Measurements from ENCODE around the gene DENND6B. TPM values are rescaled to one million over a fixed set of nuclear protein-coding genes. Genes with fewer than 3 reads are reported as not detected.

The DENND6B gene
- polyA plus RNA-seq, 1 donor: 5.2 TPM

GRCh38 chr22:50272044-50272802 is 54.6 kb downstream of the DENND6B start:
- DNase-seq (ENCODE audit: low read depth): no peak

- no peak for DNase-seq (ENCODE audit: low read depth)
These were observed 55.3 kb downstream of the DENND6B start for GRCh38 chr22:50271519-50271970.

GRCh38 chr22:50270666-50271394 is 56.0 kb downstream of the DENND6B start:
- DNase-seq (ENCODE audit: low read depth): no peak

- no peak for DNase-seq (ENCODE audit: low read depth)
These were observed 56.7 kb downstream of the DENND6B start, which contains the start of gene MAPK11 for GRCh38 chr22:50269970-50270665. TSS of gene MAPK11 (minus strand) at chr22:50270380. CDS start at chr22:50270292, 88 bp downstream.

GRCh38 chr22:50269573-50269969 is 57.2 kb downstream of the DENND6B start:
- DNase-seq (ENCODE audit: low read depth): no peak

- DNase-seq (ENCODE audit: low read depth): no peak
These were observed 58.1 kb downstream of the DENND6B start for GRCh38 chr22:50268655-50269113.

- no peak for DNase-seq (ENCODE audit: low read depth)
These were observed 59.0 kb downstream of the DENND6B start for GRCh38 chr22:50267591-50268390.

- no peak for DNase-seq (ENCODE audit: low read depth)
These were observed 59.8 kb downstream of the DENND6B start for GRCh38 chr22:50266994-50267393.

- no peak for DNase-seq (ENCODE audit: low read depth)
These were observed 61.7 kb downstream of the DENND6B start for GRCh38 chr22:50264946-50265669.

- DNase-seq (ENCODE audit: low read depth): no peak
These were observed 62.6 kb downstream of the DENND6B start for GRCh38 chr22:50264104-50264745.

GRCh38 chr22:50262973-50263617 is 63.7 kb downstream of the DENND6B start:
- no peak for DNase-seq (ENCODE audit: low read depth)

- no peak for DNase-seq (ENCODE audit: low read depth)
These were observed 64.3 kb downstream of the DENND6B start for GRCh38 chr22:50262460-50262911.

GRCh38 chr22:50261615-50262459 is 65.0 kb downstream of the DENND6B start, which contains the start of gene MAPK12:
TSS of gene MAPK12 (minus strand) at chr22:50261683. CDS start at chr22:50261509, 174 bp downstream.
- no peak for DNase-seq (ENCODE audit: low read depth)

- no peak for DNase-seq (ENCODE audit: low read depth)
These were observed 65.8 kb downstream of the DENND6B start for GRCh38 chr22:50260801-50261614.

GRCh38 chr22:50260434-50260800 is 66.4 kb downstream of the DENND6B start:
- no peak for DNase-seq (ENCODE audit: low read depth)

- no peak for DNase-seq (ENCODE audit: low read depth)
These were observed 67.5 kb downstream of the DENND6B start for GRCh38 chr22:50259302-50259701.

All from forelimb muscle (tissue), 1 donor.